Mesenchymal stem cell (in vitro differentiated cells and primary cell): ENCODE measurements around the gene ZNF341.
A peak's percentile ranks its signal among the peaks of the same experiment; 100 is the strongest.

Source experiments
- DNase-seq: peaks from one replicate; pipeline ENCODE4 v3.0.0-alpha.2; 2013
- H2AFZ ChIP-seq: one replicate; pipeline ENCODE4 v1.6.1; 2013; ENCODE audit warnings: low read depth, mild to moderate bottlenecking, control low read depth, inconsistent platforms, low read length, moderate library complexity
- H2AK5ac ChIP-seq: 2 replicates; pipeline ENCODE4 v1.6.1; 2013; ENCODE audit warnings: low read length, moderate library complexity, mild to moderate bottlenecking, inconsistent platforms; ENCODE audit not compliant: severe bottlenecking
- H2BK120ac ChIP-seq: one replicate; pipeline ENCODE4 v1.6.1; 2013; ENCODE audit warnings: low read depth, mild to moderate bottlenecking, inconsistent platforms, low read length, moderate library complexity
- H2BK12ac ChIP-seq, 2 experiments: one replicate each; pipeline ENCODE4 v1.6.1; 2013; ENCODE audit warnings: inconsistent platforms in 2 of 2, low read length in 2 of 2, mild to moderate bottlenecking in 2 of 2, moderate library complexity in 2 of 2, control low read depth in 1 of 2
- H2BK15ac ChIP-seq: one replicate; pipeline ENCODE4 v1.6.1; 2013; ENCODE audit warnings: mild to moderate bottlenecking, low read depth, inconsistent platforms; ENCODE audit not compliant: poor library complexity, severe bottlenecking
- H2BK5ac ChIP-seq: 2 replicates; pipeline ENCODE4 v1.6.1; 2013; ENCODE audit warnings: low read depth, mild to moderate bottlenecking, low read length, control low read depth, inconsistent platforms; ENCODE audit not compliant: poor library complexity, severe bottlenecking
- H3K14ac ChIP-seq, 2 experiments: one replicate each; pipeline ENCODE4 v1.6.1; 2013; ENCODE audit warnings: inconsistent platforms in 2 of 2, low read length in 2 of 2, control low read depth in 1 of 2, mild to moderate bottlenecking in 1 of 2, moderate library complexity in 1 of 2
- H3K18ac ChIP-seq, 2 experiments: one replicate each; pipeline ENCODE4 v1.6.1; 2013; ENCODE audit warnings: inconsistent platforms in 2 of 2, low read length in 2 of 2, control low read depth in 1 of 2, low read depth in 1 of 2, mild to moderate bottlenecking in 1 of 2
- H3K23ac ChIP-seq, 2 experiments: one replicate each; pipeline ENCODE4 v1.6.1; 2013; ENCODE audit warnings: inconsistent platforms in 2 of 2, low read length in 2 of 2, mild to moderate bottlenecking in 2 of 2, moderate library complexity in 2 of 2, control low read depth in 1 of 2
- H3K27ac ChIP-seq: 2 replicates; pipeline ENCODE4 v1.5.1; 2013; ENCODE audit warnings: mild to moderate bottlenecking, moderate library complexity, low read length, control low read depth, inconsistent platforms; ENCODE audit not compliant: poor library complexity, severe bottlenecking
- H3K27me3 ChIP-seq, 2 experiments: 2 replicates each; pipeline versions ENCODE4 v1.6.1 to v1.7.0; 2013; ENCODE audit warnings: low read length in 2 of 2, mild to moderate bottlenecking in 2 of 2, moderate library complexity in 2 of 2, control low read depth in 1 of 2, inconsistent platforms in 1 of 2; ENCODE audit not compliant: control insufficient read depth in 1 of 2, insufficient read depth in 1 of 2
- H3K36me3 ChIP-seq, 2 experiments: 2 replicates each; pipeline versions ENCODE4 v1.6.1 to v1.7.0; 2013; ENCODE audit warnings: low read length in 2 of 2, control low read depth in 1 of 2, inconsistent platforms in 1 of 2, low read depth in 1 of 2, mild to moderate bottlenecking in 1 of 2; ENCODE audit not compliant: insufficient read depth in 2 of 2, control insufficient read depth in 1 of 2
- H3K4ac ChIP-seq, 2 experiments: one replicate each; pipeline ENCODE4 v1.6.1; 2013; ENCODE audit warnings: inconsistent platforms in 2 of 2, low read length in 2 of 2, mild to moderate bottlenecking in 2 of 2, moderate library complexity in 2 of 2, control low read depth in 1 of 2, low read depth in 1 of 2
- H3K4me1 ChIP-seq: 2 replicates; pipeline ENCODE4 v1.6.1; 2013; ENCODE audit warnings: low read depth, low read length, control low read depth; ENCODE audit not compliant: control insufficient read depth, insufficient read depth
- H3K4me2 ChIP-seq: 2 replicates; pipeline ENCODE4 v1.6.1; 2013; ENCODE audit warnings: low read length, mild to moderate bottlenecking, inconsistent platforms; ENCODE audit not compliant: poor library complexity, severe bottlenecking
- H3K4me3 ChIP-seq, 2 experiments: 2 replicates each; pipeline versions ENCODE4 v1.5.1 to v1.7.0; 2013; ENCODE audit warnings: low read length in 2 of 2, mild to moderate bottlenecking in 2 of 2, control low read depth in 1 of 2, low read depth in 1 of 2; ENCODE audit not compliant: insufficient read depth in 1 of 2
- H3K79me1 ChIP-seq: replicated peaks from 2 replicates; pipeline ENCODE4 v1.6.1; 2013; ENCODE audit warnings: mild to moderate bottlenecking, control low read depth, low read length, inconsistent platforms; ENCODE audit not compliant: poor library complexity, severe bottlenecking
- H3K9ac ChIP-seq: 2 replicates; pipeline ENCODE4 v1.7.0; 2013; ENCODE audit warnings: mild to moderate bottlenecking, low read length, moderate library complexity
- H3K9me3 ChIP-seq: 2 replicates; pipeline ENCODE4 v1.7.0; 2013; ENCODE audit warnings: mild to moderate bottlenecking, low read length; ENCODE audit not compliant: control insufficient read depth
- H4K8ac ChIP-seq: one replicate; pipeline ENCODE4 v1.6.1; 2013; ENCODE audit warnings: inconsistent platforms, mild to moderate bottlenecking, low read length, moderate library complexity
- H4K91ac ChIP-seq: one replicate; pipeline ENCODE4 v1.6.1; 2013; ENCODE audit warnings: mild to moderate bottlenecking, low read length, inconsistent platforms
- WGBS: methylation state at CpG from one replicate; pipeline ENCODE4 v1.1.7; 2013; ENCODE audit warnings: mixed read lengths; 5-methylcytosine and 5-hydroxymethylcytosine counted together

ZNF341 gene

GRCh38 chr20:33740189-33740588 is 8.4 kb downstream of the ZNF341 start:
- H2AFZ ChIP-seq: no peak overlapping the region
- H3K27ac ChIP-seq: no peak overlapping the region
- peaks cover 1 to 9% of the 10 kb centered on the region in 2 experiments for H3K36me3 ChIP-seq
- 100% methylated on average over 1 of the region's 1 CpG for WGBS
- peaks cover 12% of the 10 kb centered on the region for H3K4me1 ChIP-seq
- H2BK120ac ChIP-seq: no peak overlapping the region
- H3K4me3 ChIP-seq: no peak overlapping the region
- no peak overlapping the region for H3K23ac ChIP-seq
- no peak overlapping the region for H4K91ac ChIP-seq
- no peak overlapping the region for H2AK5ac ChIP-seq
- H3K9ac ChIP-seq: no peak overlapping the region
- no peak overlapping the region for H3K4ac ChIP-seq
- no peak overlapping the region for H2BK15ac ChIP-seq
- no peak overlapping the region for H3K14ac ChIP-seq
- no peaks in the 10 kb centered on the region for H3K27me3 ChIP-seq
- no peak overlapping the region for H3K18ac ChIP-seq
- H3K79me1 ChIP-seq: peaks cover 25% of the 10 kb centered on the region
- no peak overlapping the region for H4K8ac ChIP-seq
- no peak overlapping the region for H2BK5ac ChIP-seq
- H3K9me3 ChIP-seq: peaks cover 11% of the 10 kb centered on the region
- H2BK12ac ChIP-seq: no peak overlapping the region
- DNase-seq: no peak
- H3K4me2 ChIP-seq: no peak overlapping the region

- H2BK120ac ChIP-seq: no peak overlapping the region
- no peak overlapping the region for H3K27ac ChIP-seq
- H3K23ac ChIP-seq: no peak overlapping the region
- no peak overlapping the region for H4K91ac ChIP-seq
- H3K27me3 ChIP-seq: no peaks in the 10 kb centered on the region
- no peak overlapping the region for H2BK12ac ChIP-seq
- H2BK15ac ChIP-seq: no peak overlapping the region
- no peak for DNase-seq
- H3K9ac ChIP-seq: no peak overlapping the region
- no peak overlapping the region for H2AK5ac ChIP-seq
- H2AFZ ChIP-seq: no peak overlapping the region
- H2BK5ac ChIP-seq: no peak overlapping the region
- 95% methylated on average over 3 of the region's 3 CpGs for WGBS
- no peak overlapping the region for H4K8ac ChIP-seq
- H3K18ac ChIP-seq: no peak overlapping the region
- H3K4me3 ChIP-seq: no peak overlapping the region
- peaks cover 14 to 20% of the 10 kb centered on the region in 2 experiments for H3K36me3 ChIP-seq
- no peak overlapping the region for H3K4ac ChIP-seq
- peaks cover 12% of the 10 kb centered on the region for H3K4me1 ChIP-seq
- no peak overlapping the region for H3K14ac ChIP-seq
- no peak overlapping the region for H3K4me2 ChIP-seq
- no peaks in the 10 kb centered on the region for H3K9me3 ChIP-seq
- peaks cover 11% of the 10 kb centered on the region for H3K79me1 ChIP-seq
These were observed 12.4 kb downstream of the ZNF341 start for GRCh38 chr20:33744181-33744580.

GRCh38 chr20:33744773-33745385 is 13.1 kb downstream of the ZNF341 start:
- H3K4me2 ChIP-seq: no peak overlapping the region
- no peak overlapping the region for H3K9ac ChIP-seq
- no peak overlapping the region for H3K4ac ChIP-seq
- no peak overlapping the region for H2BK120ac ChIP-seq
- peaks cover 10% of the 10 kb centered on the region for H3K79me1 ChIP-seq
- no peak for DNase-seq
- no peak overlapping the region for H3K23ac ChIP-seq
- no peak overlapping the region for H3K18ac ChIP-seq
- H3K9me3 ChIP-seq: no peaks in the 10 kb centered on the region
- H3K36me3 ChIP-seq: peaks cover 14 to 20% of the 10 kb centered on the region in 2 experiments
- WGBS: 97% methylated on average over 14 of the region's 14 CpGs
- H2BK12ac ChIP-seq: no peak overlapping the region
- no peak overlapping the region for H3K4me3 ChIP-seq
- no peak overlapping the region for H2BK5ac ChIP-seq
- H2AK5ac ChIP-seq: no peak overlapping the region
- H2BK15ac ChIP-seq: no peak overlapping the region
- no peaks in the 10 kb centered on the region for H3K27me3 ChIP-seq
- peaks cover 12% of the 10 kb centered on the region for H3K4me1 ChIP-seq
- H4K91ac ChIP-seq: peak overlapping the region; percentile 39
- no peak overlapping the region for H2AFZ ChIP-seq
- no peak overlapping the region for H4K8ac ChIP-seq
- H3K14ac ChIP-seq: no peak overlapping the region
- H3K27ac ChIP-seq: no peak overlapping the region

- no peak overlapping the region for H2AK5ac ChIP-seq
These were observed 14.7 kb downstream of the ZNF341 start for GRCh38 chr20:33746325-33746998.

More at GRCh38 chr20:33746325-33746998, 14.7 kb downstream of the ZNF341 start:
- H2BK15ac ChIP-seq: no peak overlapping the region
- no peak overlapping the region for H3K27ac ChIP-seq
- H2BK12ac ChIP-seq: no peak overlapping the region
- H2BK120ac ChIP-seq: no peak overlapping the region
- H4K91ac ChIP-seq: peak overlapping the region; percentile 39
- no peak overlapping the region for H3K23ac ChIP-seq
- H2BK5ac ChIP-seq: no peak overlapping the region
- peak overlapping the region; percentile 22 for H3K4me2 ChIP-seq
- H3K4me1 ChIP-seq: peaks cover 12% of the 10 kb centered on the region
- WGBS: 97% methylated on average over 12 of the region's 12 CpGs
- no peak overlapping the region for H2AFZ ChIP-seq
- no peak overlapping the region for H3K4me3 ChIP-seq
- no peak overlapping the region for H3K4ac ChIP-seq
- H3K27me3 ChIP-seq: no peaks in the 10 kb centered on the region
- H3K18ac ChIP-seq: no peak overlapping the region
- no peaks in the 10 kb centered on the region for H3K9me3 ChIP-seq
- DNase-seq: no peak
- peaks cover 13 to 26% of the 10 kb centered on the region in 2 experiments for H3K36me3 ChIP-seq
- H3K14ac ChIP-seq: no peak overlapping the region
- H3K79me1 ChIP-seq: peaks cover 7% of the 10 kb centered on the region
- no peak overlapping the region for H4K8ac ChIP-seq
- H3K9ac ChIP-seq: no peak overlapping the region
